ENCODE measurements around the gene RTP3.

DNA sequence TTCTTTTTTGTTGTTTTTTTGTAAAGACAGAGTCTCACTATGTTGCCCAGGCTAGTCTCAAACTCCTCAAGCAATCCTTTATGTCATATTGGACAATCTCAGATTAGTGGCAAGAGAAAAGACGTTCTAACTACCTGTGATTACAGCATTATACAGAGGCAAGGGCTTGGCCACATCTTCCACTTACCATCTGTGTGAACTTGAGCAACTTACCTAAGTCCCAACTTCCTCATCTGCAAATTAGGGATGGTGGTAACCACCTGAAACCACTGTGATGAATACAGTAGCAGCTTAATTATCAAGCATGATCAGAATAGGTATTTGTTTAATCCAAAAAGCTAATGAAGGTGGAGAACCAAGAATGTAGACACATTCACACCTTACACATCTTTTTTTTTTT, 52.2 kb downstream of the RTP3 start:
- TF ChIP-seq EZH2 (IDR thresholded peaks at IDR 0.05; ENCODE audit: insufficient read depth, poor library complexity, severe bottlenecking) (no peak), EZH2phosphoT487 (IDR thresholded peaks at IDR 0.05; ENCODE audit: insufficient read depth, low read depth) (no peak)

All from GM23248 (cell line).